Osteoblast (primary cell): Measurements from ENCODE around the gene USF2. TPM values are rescaled to one million over a fixed set of nuclear protein-coding genes. Genes with fewer than 3 reads are reported as not detected.
A peak's percentile ranks its signal among the peaks of the same experiment; 100 is the strongest.

Experiments used
- DNase-seq: peaks from one replicate; pipeline ENCODE4 v3.0.0; 2011; ENCODE audit warnings: low spot score, mixed read lengths; ENCODE audit not compliant: insufficient read length; ENCODE audit errors: missing footprints
- H2AFZ ChIP-seq: 2 replicates; pipeline ENCODE4 v1.6.0; 2011; ENCODE audit warnings: mild to moderate bottlenecking, low read length
- H3K27ac ChIP-seq: 2 replicates; pipeline ENCODE4 v1.5.1; 2011; ENCODE audit warnings: mild to moderate bottlenecking, low read depth, low read length, moderate library complexity
- H3K27me3 ChIP-seq: 2 replicates; pipeline ENCODE4 v1.6.0; 2012; ENCODE audit warnings: mild to moderate bottlenecking, control low read depth, inconsistent platforms, low read length, moderate library complexity; ENCODE audit not compliant: insufficient read depth
- H3K36me3 ChIP-seq: 2 replicates; pipeline ENCODE4 v1.5.1; 2011; ENCODE audit warnings: mild to moderate bottlenecking, low read length, control low read depth, moderate library complexity; ENCODE audit not compliant: insufficient read depth
- H3K4me1 ChIP-seq: 2 replicates; pipeline ENCODE4 v1.5.1; 2011; ENCODE audit warnings: mild to moderate bottlenecking, low read length, control low read depth, moderate library complexity; ENCODE audit not compliant: insufficient read depth
- H3K4me2 ChIP-seq: 2 replicates; pipeline ENCODE4 v1.6.0; 2011; ENCODE audit warnings: mild to moderate bottlenecking, low read length; ENCODE audit not compliant: insufficient read depth
- H3K4me3 ChIP-seq: fragments of 200-600 bp; sonication (generic); 3 replicates; pipeline ENCODE4 v1.5.1; 2012; ENCODE audit warnings: mild to moderate bottlenecking, low read length, inconsistent platforms; ENCODE audit not compliant: insufficient read depth
- H3K79me2 ChIP-seq: 2 replicates; pipeline ENCODE4 v1.6.0; 2012; ENCODE audit warnings: mild to moderate bottlenecking, low read length, control low read depth, inconsistent platforms; ENCODE audit not compliant: insufficient read depth
- H3K9me3 ChIP-seq: 2 replicates; pipeline ENCODE4 v1.5.1; 2011; ENCODE audit warnings: low read depth, low read length, control low read depth
- H4K20me1 ChIP-seq: 2 replicates; pipeline ENCODE4 v1.6.0; 2012; ENCODE audit warnings: mild to moderate bottlenecking, low read length, control low read depth; ENCODE audit not compliant: insufficient read depth
- CTCF ChIP-seq: IDR thresholded peaks from 2 replicates; pipeline ENCODE4 v1.5.1; 2011; ENCODE audit warnings: mild to moderate bottlenecking, low read depth, low read length, moderate library complexity; ENCODE audit errors: extremely low read depth
- total RNA-seq: library from RNA; depleted of rRNA; stranded (reverse); fragments of >200 nt; gene quantifications from 2 replicates; pipeline ENCODE4 v1.2.3, GENCODE V29; 2012

Gene USF2
- total RNA-seq, 1 donor = 66.2 TPM

GRCh38 chr19:35306473-35307246 lies 37.9 kb downstream of the USF2 start:
- H3K4me3 ChIP-seq = no peak overlapping the region
- H3K27me3 ChIP-seq = no peaks in the 10 kb centered on the region
- no peak overlapping the region for H3K4me2 ChIP-seq
- DNase-seq = peak; percentile 77
- H3K79me2 ChIP-seq = no peaks in the 10 kb centered on the region
- peak; percentile 23 for TF ChIP-seq CTCF
- H3K27ac ChIP-seq = no peak overlapping the region
- H2AFZ ChIP-seq = no peak overlapping the region
- H3K9me3 ChIP-seq = no peaks in the 10 kb centered on the region
- no peaks in the 10 kb centered on the region for H4K20me1 ChIP-seq
- no peaks in the 10 kb centered on the region for H3K36me3 ChIP-seq
- H3K4me1 ChIP-seq = no peaks in the 10 kb centered on the region

- no peaks in the 10 kb centered on the region for H3K4me1 ChIP-seq
- no peaks in the 10 kb centered on the region for H3K9me3 ChIP-seq
- no peaks in the 10 kb centered on the region for H4K20me1 ChIP-seq
- H3K79me2 ChIP-seq = no peaks in the 10 kb centered on the region
- no peak overlapping the region for H3K4me3 ChIP-seq
- TF ChIP-seq CTCF = no peak
- no peak overlapping the region for H3K27ac ChIP-seq
- H2AFZ ChIP-seq = no peak overlapping the region
- DNase-seq = no peak
- H3K36me3 ChIP-seq = no peaks in the 10 kb centered on the region
- H3K27me3 ChIP-seq = no peaks in the 10 kb centered on the region
- H3K4me2 ChIP-seq = no peak overlapping the region
Observed at GRCh38 chr19:35307931-35308330, 39.2 kb downstream of the USF2 start.

- Histone ChIP-seq H3K27ac (no peak overlapping the region), H3K9me3 (no peaks in the 10 kb centered on the region), H4K20me1 (no peaks in the 10 kb centered on the region), H3K36me3 (no peaks in the 10 kb centered on the region), H3K4me2 (no peak overlapping the region), H3K79me2 (no peaks in the 10 kb centered on the region), H3K27me3 (no peaks in the 10 kb centered on the region), H3K4me1 (no peaks in the 10 kb centered on the region), H3K4me3 (no peak overlapping the region), H2AFZ (peak overlapping the region; percentile 47)
- DNase-seq = no peak
- TF ChIP-seq CTCF = no peak
Observed at GRCh38 chr19:35308910-35309309, 40.1 kb downstream of the USF2 start.

DNA sequence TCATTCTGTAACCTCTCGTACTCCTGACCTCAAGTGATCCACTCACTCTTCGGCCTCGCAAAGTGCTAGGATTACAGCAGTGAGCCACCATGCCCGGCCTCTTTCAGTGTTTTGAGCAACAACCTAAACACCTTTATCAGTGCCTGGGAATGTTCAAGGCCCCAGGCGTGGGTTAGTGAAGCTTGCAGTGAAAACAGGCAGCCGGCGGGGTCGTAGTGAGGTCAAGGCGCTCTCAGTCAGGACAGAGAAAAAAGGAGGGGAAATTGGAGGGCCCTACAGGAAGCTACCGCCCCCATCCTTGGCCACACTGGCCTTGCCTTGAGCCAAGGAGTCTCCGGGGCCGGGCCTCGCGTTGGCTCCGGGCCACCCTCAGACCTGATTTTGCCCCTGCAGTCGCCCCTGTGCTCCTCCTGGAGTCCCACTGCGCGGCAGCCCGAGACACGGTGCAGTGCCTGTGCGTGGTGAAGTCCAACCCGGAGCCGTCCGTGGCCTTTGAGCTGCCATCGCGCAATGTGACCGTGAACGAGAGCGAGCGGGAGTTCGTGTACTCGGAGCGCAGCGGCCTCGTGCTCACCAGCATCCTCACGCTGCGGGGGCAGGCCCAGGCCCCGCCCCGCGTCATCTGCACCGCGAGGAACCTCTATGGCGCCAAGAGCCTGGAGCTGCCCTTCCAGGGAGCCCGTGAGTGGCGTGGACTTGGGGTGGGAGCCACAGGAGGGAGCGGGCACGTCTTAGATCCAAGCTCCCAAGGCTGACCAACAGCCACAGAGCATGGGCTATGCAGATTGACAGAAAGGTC lies 40.9 kb downstream of the USF2 start:
- H3K79me2 ChIP-seq = no peaks in the 10 kb centered on the region
- no peaks in the 10 kb centered on the region for H4K20me1 ChIP-seq
- no peak for TF ChIP-seq CTCF
- no peaks in the 10 kb centered on the region for H3K27me3 ChIP-seq
- no peaks in the 10 kb centered on the region for H3K9me3 ChIP-seq
- H2AFZ ChIP-seq = peak overlapping the region; percentile 47
- peak; percentile 30 for DNase-seq
- H3K36me3 ChIP-seq = no peaks in the 10 kb centered on the region
- no peak overlapping the region for H3K4me2 ChIP-seq
- H3K27ac ChIP-seq = no peak overlapping the region
- no peaks in the 10 kb centered on the region for H3K4me1 ChIP-seq
- H3K4me3 ChIP-seq = no peak overlapping the region
